KMS-11 (cell line): ENCODE results near the gene GNA15.

ENCODE experiments used
- H2AFZ ChIP-seq: fragments of 200-600 bp; sonication (generic); 2 replicates; pipeline ENCODE4 v1.6.1; 2016; ENCODE audit warnings: antibody characterized with exemption, mixed run types, low read depth
- H3K27ac ChIP-seq: fragments of 200-600 bp; sonication (generic); 2 replicates; pipeline ENCODE4 v1.6.1; 2016; ENCODE audit warnings: mild to moderate bottlenecking, mixed run types
- H3K27me3 ChIP-seq: fragments of 200-600 bp; sonication (generic); 2 replicates; pipeline ENCODE4 v1.6.1; 2017; ENCODE audit warnings: mild to moderate bottlenecking, low read depth, mixed run types, moderate library complexity; ENCODE audit not compliant: insufficient read depth
- H3K36me3 ChIP-seq: fragments of 200-600 bp; sonication (generic); 2 replicates; pipeline ENCODE4 v1.6.1; 2017; ENCODE audit warnings: mild to moderate bottlenecking, mixed run types; ENCODE audit not compliant: insufficient read depth
- H3K4me1 ChIP-seq: fragments of 200-600 bp; sonication (generic); 2 replicates; pipeline ENCODE4 v1.6.1; 2016; ENCODE audit warnings: mild to moderate bottlenecking, low read depth, mixed run types; ENCODE audit not compliant: poor library complexity, severe bottlenecking
- H3K4me2 ChIP-seq: fragments of 200-600 bp; sonication (generic); 2 replicates; pipeline ENCODE4 v1.7.0; 2016; ENCODE audit warnings: mild to moderate bottlenecking, mixed run types
- H3K4me3 ChIP-seq: fragments of 200-600 bp; sonication (generic); IDR thresholded peaks from 2 replicates; pipeline ENCODE4 v1.6.1; 2017; ENCODE audit warnings: low read depth, low read length, mixed read lengths; ENCODE audit not compliant: insufficient read depth
- H3K79me2 ChIP-seq: fragments of 200-600 bp; sonication (generic); 2 replicates; pipeline ENCODE4 v1.6.1; 2016; ENCODE audit warnings: low read depth, mixed run types; ENCODE audit not compliant: insufficient read depth
- H3K9ac ChIP-seq: fragments of 200-600 bp; sonication (generic); 2 replicates; pipeline ENCODE4 v1.6.1; 2016; ENCODE audit warnings: mild to moderate bottlenecking, mixed run types
- H4K20me1 ChIP-seq: fragments of 200-600 bp; sonication (generic); 2 replicates; pipeline ENCODE4 v1.6.1; 2016; ENCODE audit warnings: mild to moderate bottlenecking, mixed run types; ENCODE audit not compliant: insufficient read depth
- CTCF ChIP-seq: fragments of 200-600 bp; sonication (generic); conservative IDR thresholded peaks from 2 replicates; pipeline ENCODE4 v1.6.1; 2017; ENCODE audit warnings: low read depth, mild to moderate bottlenecking, antibody characterized with exemption, low read length, moderate library complexity, mixed read lengths

Gene GNA15

GRCh38 chr19:3183721-3184641, 48.1 kb downstream of the GNA15 start:
- Histone ChIP-seq H3K36me3 (no peaks in the 10 kb centered on the region), H3K4me1 (peaks cover 14% of the 10 kb centered on the region), H2AFZ (peak overlapping the region; percentile 77; the same call in 1 of the 2 replicates), H3K79me2 (peaks cover 31% of the 10 kb centered on the region), H3K27ac (no peak overlapping the region), H3K4me3 (no peak overlapping the region), H3K4me2 (no peak overlapping the region), H4K20me1 (no peaks in the 10 kb centered on the region), H3K9ac (no peak overlapping the region), H3K27me3 (peaks cover 9% of the 10 kb centered on the region; the same call in 1 of the 2 replicates)
- no peak for TF ChIP-seq CTCF

DNA sequence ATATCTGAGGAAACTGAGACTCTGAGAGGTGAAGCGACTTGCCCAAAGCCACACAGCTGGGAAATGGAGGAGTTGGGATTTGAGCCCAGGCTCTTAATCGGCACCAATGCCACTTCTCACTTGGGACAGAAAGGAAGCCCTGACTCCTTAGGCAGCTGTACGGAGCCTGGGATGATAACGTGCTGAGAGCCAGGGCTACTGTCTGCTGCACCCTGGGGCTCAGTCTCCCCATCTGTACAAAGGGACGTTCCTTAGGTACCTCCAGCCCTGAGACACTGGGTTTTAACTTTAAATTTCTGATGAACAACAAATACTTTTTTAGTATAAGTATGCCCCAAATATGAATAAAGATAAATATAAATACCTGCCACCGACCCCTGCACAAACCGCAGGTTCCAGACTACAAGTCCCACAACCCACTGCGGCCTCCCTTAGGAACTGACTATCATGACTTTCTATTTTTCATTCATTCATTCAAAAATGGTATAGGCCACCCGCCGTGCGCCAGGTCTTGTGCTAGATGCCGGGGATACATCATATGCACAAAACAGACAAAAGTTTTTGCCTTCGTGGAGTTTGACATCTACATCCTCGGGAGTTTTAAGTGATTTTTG, 49.1 kb downstream of the GNA15 start:
- peak overlapping the region; percentile 30 for H3K4me2 ChIP-seq
- H3K4me1 ChIP-seq, result peaks cover 14% of the 10 kb centered on the region
- peaks cover 40% of the 10 kb centered on the region for H3K79me2 ChIP-seq
- peak overlapping the region; percentile 77 for H2AFZ ChIP-seq
- peak overlapping the region; percentile 79; the same call in 1 of the 2 replicates for H3K9ac ChIP-seq
- H3K36me3 ChIP-seq, result no peaks in the 10 kb centered on the region
- no peak for TF ChIP-seq CTCF
- H4K20me1 ChIP-seq, result no peaks in the 10 kb centered on the region
- H3K27ac ChIP-seq, result peak overlapping the region; percentile 32; the same call in 1 of the 2 replicates
- H3K4me3 ChIP-seq, result no peak overlapping the region
- H3K27me3 ChIP-seq, result peaks cover 9% of the 10 kb centered on the region; the same call in 1 of the 2 replicates

DNA sequence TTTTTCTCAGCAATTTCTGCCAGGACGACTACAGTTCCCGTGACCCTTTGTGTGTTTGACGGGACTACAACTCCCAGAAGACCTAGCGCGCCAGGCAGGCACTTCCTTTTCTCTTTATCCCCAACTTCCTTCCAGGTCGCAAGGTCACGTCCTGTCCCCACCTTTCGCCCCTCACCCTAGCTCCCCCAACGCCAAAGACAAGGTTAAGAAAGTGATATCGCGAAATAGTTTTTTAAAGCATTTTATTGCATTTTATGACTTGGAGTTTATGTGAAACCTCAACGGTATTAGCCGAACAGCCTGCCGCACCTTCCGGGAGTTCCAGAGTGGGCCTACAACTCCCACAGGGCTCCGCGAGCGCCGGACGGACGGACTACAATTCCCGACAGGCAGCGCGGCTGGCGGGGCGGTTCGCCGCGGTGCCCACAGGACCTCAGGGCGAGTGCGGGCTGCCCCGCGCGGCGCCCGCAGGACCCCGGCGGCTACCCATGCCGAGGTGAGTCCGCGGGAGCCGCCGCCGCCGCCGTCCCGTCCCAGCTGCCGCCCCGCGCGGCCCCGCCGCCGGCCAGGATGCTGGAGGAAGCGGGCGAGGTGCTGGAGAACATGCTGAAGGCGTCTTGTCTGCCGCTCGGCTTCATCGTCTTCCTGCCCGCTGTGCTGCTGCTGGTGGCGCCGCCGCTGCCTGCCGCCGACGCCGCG, 49.8 kb downstream of the GNA15 start, which contains the start of gene NCLN:
TSS of gene NCLN (plus strand) at position 470 of the 699 bp plus-strand sequence. CDS start at position 571, 101 bp downstream.
- no peaks in the 10 kb centered on the region for H3K36me3 ChIP-seq
- peak within 1 kb of the TSS; percentile 79 for H3K9ac ChIP-seq
- no peaks in the 10 kb centered on the region for H4K20me1 ChIP-seq
- peaks cover 47% of the 10 kb centered on the region for H3K79me2 ChIP-seq
- TF ChIP-seq CTCF, result no peak
- H3K4me3 ChIP-seq, result no peak within 1 kb of the TSS
- peak within 1 kb of the TSS; percentile 32; the same call in 1 of the 2 replicates for H3K27ac ChIP-seq
- peak within 1 kb of the TSS; percentile 85 for H3K4me2 ChIP-seq
- H3K27me3 ChIP-seq, result peaks cover 9% of the 10 kb centered on the region; the same call in 1 of the 2 replicates
- H3K4me1 ChIP-seq, result peaks cover 13% of the 10 kb centered on the region
- H2AFZ ChIP-seq, result peak within 1 kb of the TSS; percentile 77

DNA sequence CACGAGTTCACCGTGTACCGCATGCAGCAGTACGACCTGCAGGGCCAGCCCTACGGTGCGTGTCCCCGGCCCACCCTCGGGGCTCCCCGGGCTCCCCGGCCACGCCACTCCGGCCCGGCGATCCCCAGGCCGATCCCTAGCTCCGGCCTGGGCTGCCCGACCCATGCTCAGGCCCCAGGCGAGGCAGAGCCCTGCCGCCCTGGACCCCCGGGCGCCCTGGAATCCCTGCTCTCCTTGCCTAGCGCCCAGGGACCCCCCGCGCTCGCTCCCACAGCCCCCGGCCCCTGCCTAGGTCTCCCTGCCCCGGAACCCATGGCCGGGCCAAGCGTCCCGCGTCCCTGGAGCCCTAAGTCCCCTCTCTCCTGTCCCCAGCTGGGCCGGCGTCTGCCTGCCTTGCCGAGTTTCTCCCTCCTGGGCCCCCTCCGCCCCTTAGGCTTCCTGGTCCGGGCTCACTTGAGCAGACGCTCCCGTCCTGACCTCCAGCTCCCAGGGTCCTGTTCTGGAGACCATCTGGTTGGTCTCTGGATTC, 50.4 kb downstream of the GNA15 start:
- Histone ChIP-seq H3K4me3 (no peak overlapping the region), H2AFZ (peak overlapping the region; percentile 77), H3K27ac (no peak overlapping the region), H3K4me2 (peak overlapping the region; percentile 85), H3K79me2 (peaks cover 50% of the 10 kb centered on the region), H3K36me3 (no peaks in the 10 kb centered on the region), H3K27me3 (peaks cover 6% of the 10 kb centered on the region; the same call in 1 of the 2 replicates), H3K4me1 (peaks cover 12% of the 10 kb centered on the region), H3K9ac (peak overlapping the region; percentile 79), H4K20me1 (no peaks in the 10 kb centered on the region)
- no peak for TF ChIP-seq CTCF
